Nephron (organoid): ENCODE measurements around the gene CPOX.

Experiments used
- H3K27ac Mint-ChIP-seq, 3 experiments: 2 replicates each; pipeline ENCODE4 v1.8.0; 2020; ENCODE audit warnings: mixed read lengths in 3 of 3, mild to moderate bottlenecking in 2 of 3, moderate library complexity in 1 of 3
- H3K27me3 Mint-ChIP-seq: 2 replicates; pipeline ENCODE4 v1.8.0; 2021; ENCODE audit warnings: low read depth, mild to moderate bottlenecking, moderate library complexity, mixed read lengths
- H3K36me3 Mint-ChIP-seq: 2 replicates; pipeline ENCODE4 v1.8.0; 2020; ENCODE audit warnings: low read depth, mixed read lengths
- H3K4me1 Mint-ChIP-seq: 2 replicates; pipeline ENCODE4 v1.8.0; 2020; ENCODE audit warnings: mixed read lengths
- H3K4me3 Mint-ChIP-seq, 3 experiments: 2 replicates each; pipeline ENCODE4 v1.8.0; 2020; ENCODE audit warnings: mild to moderate bottlenecking in 3 of 3, mixed read lengths in 3 of 3, moderate library complexity in 2 of 3
- H3K9me3 Mint-ChIP-seq: 2 replicates; pipeline ENCODE4 v1.8.0; 2020; ENCODE audit warnings: mixed read lengths
- TF ChIP-seq, protein P1 (sequence below), 3 experiments: fragments of 200-600 bp; sonication (generic); IDR thresholded peaks; one replicate each; pipeline ENCODE4 v1.5.0; 2021; ENCODE audit warnings: antibody characterized with exemption in 3 of 3; ENCODE audit not compliant: unreplicated experiment in 3 of 3

The CPOX gene

DNA sequence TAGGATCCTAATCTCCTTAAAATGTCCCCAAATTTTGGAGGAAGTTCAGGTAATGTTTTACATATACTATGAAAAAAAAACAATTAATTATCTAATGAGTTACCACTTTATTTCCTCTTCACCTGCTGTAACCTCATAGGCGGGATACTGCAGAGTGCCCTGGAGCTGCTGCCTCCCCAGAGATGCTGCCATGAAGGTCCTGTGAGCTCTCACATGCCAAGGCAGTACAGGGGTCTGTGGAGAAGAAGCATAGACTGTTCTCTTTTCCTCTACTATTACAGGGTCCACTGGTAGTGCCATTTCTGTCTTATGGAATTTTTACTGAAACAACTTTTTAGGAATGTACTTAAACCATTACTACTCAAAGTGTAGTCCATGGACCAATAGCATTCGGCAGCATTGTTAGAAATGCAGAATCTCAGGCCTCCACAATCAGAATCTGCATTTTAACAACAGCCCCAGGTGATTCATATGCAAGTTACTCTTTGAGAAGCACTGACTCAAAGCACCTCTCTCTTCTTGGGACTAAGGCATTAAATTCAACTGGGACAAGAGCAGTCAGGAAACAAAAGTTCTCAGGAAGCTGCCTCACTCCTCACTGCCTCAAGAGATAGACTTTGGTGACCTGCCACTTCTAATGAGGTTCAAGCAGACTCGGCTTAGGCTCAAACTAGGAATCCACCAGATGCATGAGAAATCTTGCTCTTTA lies 30.3 kb upstream of the CPOX start:
- TF ChIP-seq, protein P1, sequence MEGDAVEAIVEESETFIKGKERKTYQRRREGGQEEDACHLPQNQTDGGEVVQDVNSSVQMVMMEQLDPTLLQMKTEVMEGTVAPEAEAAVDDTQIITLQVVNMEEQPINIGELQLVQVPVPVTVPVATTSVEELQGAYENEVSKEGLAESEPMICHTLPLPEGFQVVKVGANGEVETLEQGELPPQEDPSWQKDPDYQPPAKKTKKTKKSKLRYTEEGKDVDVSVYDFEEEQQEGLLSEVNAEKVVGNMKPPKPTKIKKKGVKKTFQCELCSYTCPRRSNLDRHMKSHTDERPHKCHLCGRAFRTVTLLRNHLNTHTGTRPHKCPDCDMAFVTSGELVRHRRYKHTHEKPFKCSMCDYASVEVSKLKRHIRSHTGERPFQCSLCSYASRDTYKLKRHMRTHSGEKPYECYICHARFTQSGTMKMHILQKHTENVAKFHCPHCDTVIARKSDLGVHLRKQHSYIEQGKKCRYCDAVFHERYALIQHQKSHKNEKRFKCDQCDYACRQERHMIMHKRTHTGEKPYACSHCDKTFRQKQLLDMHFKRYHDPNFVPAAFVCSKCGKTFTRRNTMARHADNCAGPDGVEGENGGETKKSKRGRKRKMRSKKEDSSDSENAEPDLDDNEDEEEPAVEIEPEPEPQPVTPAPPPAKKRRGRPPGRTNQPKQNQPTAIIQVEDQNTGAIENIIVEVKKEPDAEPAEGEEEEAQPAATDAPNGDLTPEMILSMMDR (IDR thresholded peaks at IDR 0.05; ENCODE audit: unreplicated experiment in 3 of 3): no peak
- no peak overlapping the region for H3K4me3 Mint-ChIP-seq
- no peaks in the 10 kb centered on the region for H3K36me3 Mint-ChIP-seq
- no peaks in the 10 kb centered on the region for H3K9me3 Mint-ChIP-seq
- no peaks in the 10 kb centered on the region for H3K27me3 Mint-ChIP-seq
- H3K27ac Mint-ChIP-seq: no peak overlapping the region
- H3K4me1 Mint-ChIP-seq: no peaks in the 10 kb centered on the region

DNA sequence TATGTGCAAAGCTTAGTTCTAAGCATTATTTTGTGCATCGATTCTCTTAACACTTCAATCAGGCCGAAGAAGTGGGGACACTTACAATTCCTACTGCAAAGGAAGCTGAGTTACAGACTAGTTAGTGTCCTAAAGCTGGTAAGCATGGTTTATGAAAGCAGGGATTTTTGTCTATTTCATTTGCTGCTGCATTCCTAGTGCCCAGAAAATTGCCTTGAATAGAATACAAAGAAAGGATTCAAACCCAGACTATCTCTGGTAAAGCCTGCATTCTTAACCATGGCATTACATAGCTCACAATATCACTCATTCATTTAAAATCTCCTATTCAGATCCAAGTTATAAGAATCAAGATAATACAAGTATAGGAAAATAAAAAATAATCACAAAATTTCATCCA lies 24.4 kb upstream of the CPOX start:
- H3K27me3 Mint-ChIP-seq: no peaks in the 10 kb centered on the region
- no peak overlapping the region for H3K4me3 Mint-ChIP-seq
- H3K27ac Mint-ChIP-seq: no peak overlapping the region
- TF ChIP-seq, protein P1 (IDR thresholded peaks at IDR 0.05; ENCODE audit: unreplicated experiment in 3 of 3): no peak
- no peaks in the 10 kb centered on the region for H3K4me1 Mint-ChIP-seq
- H3K36me3 Mint-ChIP-seq: no peaks in the 10 kb centered on the region
- H3K9me3 Mint-ChIP-seq: no peaks in the 10 kb centered on the region

DNA sequence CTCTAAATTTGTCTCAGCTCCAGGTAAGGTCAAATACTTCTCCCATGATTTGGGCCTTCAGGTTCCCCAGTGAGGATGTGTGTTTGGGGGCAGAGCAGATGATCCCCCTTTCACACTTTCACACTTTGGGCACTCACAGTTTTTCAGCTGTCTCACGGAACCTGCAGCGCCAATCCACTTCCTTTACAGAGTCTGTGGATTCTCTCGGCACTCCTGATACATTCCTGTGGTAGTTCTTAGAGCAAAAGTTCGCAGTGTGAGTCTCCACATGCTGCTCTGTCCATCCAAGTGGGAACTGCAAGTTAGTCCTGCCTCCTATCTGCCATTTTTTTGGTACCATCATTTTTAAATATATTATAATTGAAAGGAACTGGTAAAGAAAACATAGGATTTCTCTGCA lies 20.2 kb upstream of the CPOX start:
- TF ChIP-seq, protein P1 (IDR thresholded peaks at IDR 0.05; ENCODE audit: unreplicated experiment in 3 of 3): no peak
- H3K27ac Mint-ChIP-seq: no peak overlapping the region
- H3K9me3 Mint-ChIP-seq: peaks cover 11% of the 10 kb centered on the region
- H3K4me3 Mint-ChIP-seq: no peak overlapping the region
- no peaks in the 10 kb centered on the region for H3K27me3 Mint-ChIP-seq
- H3K36me3 Mint-ChIP-seq: peaks cover 5% of the 10 kb centered on the region
- no peaks in the 10 kb centered on the region for H3K4me1 Mint-ChIP-seq

DNA sequence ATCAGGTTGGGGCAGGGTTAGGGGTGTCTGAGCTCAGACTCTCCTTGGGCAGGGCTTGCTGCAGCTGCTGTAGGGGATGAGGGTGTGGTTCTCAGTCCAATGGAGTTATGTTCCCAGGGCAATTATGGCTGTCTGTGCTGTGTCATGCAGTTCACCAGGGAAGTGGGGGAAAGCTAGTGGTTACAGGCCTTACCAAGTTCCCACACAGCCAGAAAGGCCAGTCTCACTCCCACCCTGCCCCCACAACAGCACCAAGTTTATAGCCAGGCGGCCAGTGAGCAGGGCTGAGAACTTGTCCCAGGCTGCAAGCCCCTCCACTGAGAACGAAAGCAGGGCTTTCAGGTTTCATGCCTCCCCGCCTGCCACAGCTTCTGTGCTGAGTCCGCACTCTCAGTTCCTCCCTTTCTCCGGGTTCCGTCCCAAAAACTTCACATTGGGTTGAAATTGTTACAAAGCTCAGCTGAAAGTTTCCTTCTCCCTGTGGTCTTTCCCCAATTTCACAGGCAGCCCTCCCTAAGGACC lies 19.6 kb upstream of the CPOX start:
- Mint-ChIP-seq H3K9me3 (peaks cover 11% of the 10 kb centered on the region), H3K4me1 (no peaks in the 10 kb centered on the region)
- TF ChIP-seq, protein P1 (IDR thresholded peaks at IDR 0.05; ENCODE audit: unreplicated experiment in 3 of 3): no peak

DNA sequence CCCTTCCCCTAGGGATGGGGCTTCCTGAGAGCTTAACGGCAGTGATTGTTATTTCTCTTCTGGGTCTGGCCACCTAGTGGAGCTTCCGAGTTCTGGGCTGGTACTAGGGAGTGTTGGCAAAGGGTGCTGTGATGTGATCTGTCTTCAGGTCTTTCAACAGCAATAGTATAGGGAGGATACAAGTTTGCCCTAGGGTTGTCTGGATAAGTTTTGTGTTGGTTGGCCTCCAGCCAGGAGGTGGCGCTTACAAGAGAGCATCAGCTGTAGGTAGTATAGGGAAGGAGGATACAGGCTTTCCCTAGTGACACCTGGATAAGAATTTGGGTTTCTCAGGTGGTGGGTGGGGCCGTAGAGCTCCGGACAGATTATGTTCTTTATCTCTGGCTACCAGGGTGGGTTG lies 19.2 kb upstream of the CPOX start:
- Mint-ChIP-seq H3K4me3 (no peak overlapping the region), H3K27me3 (no peaks in the 10 kb centered on the region), H3K27ac (no peak overlapping the region), H3K4me1 (no peaks in the 10 kb centered on the region), H3K36me3 (peaks cover 5% of the 10 kb centered on the region), H3K9me3 (peaks cover 11% of the 10 kb centered on the region)
- TF ChIP-seq, protein P1 (IDR thresholded peaks at IDR 0.05; ENCODE audit: unreplicated experiment in 3 of 3): no peak

More for the DNA sequence above, 19.6 kb upstream of the CPOX start:
- Mint-ChIP-seq H3K27me3 (no peaks in the 10 kb centered on the region), H3K36me3 (peaks cover 5% of the 10 kb centered on the region), H3K27ac (no peak overlapping the region), H3K4me3 (no peak overlapping the region)

DNA sequence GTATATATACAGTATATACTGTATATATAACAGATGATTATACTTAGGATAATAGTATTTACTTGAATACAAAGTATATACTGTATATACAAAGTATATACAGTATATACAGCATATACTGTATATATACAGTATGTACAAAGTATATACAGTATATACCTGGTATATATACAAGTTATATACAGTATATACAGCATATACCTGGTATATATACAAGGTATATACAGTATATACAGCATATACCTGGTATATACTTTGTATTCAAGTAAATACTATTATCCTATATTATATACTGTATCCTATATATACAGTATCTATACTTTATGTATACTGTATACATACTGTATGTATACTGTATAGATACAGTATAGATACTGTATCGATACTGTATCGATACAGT lies 14.6 kb upstream of the CPOX start:
- H3K4me3 Mint-ChIP-seq: no peak overlapping the region
- H3K36me3 Mint-ChIP-seq: peaks cover 5% of the 10 kb centered on the region
- no peak overlapping the region for H3K27ac Mint-ChIP-seq
- H3K9me3 Mint-ChIP-seq: peaks cover 11% of the 10 kb centered on the region
- TF ChIP-seq, protein P1 (IDR thresholded peaks at IDR 0.05; ENCODE audit: unreplicated experiment in 3 of 3): no peak
- no peaks in the 10 kb centered on the region for H3K4me1 Mint-ChIP-seq
- H3K27me3 Mint-ChIP-seq: peaks cover 5% of the 10 kb centered on the region
